ENCODE results near the gene CMTR1.
"Not testable (repeated sequence)": the region's sequence is repeated elsewhere in the genome, so short reads cannot be mapped to it uniquely, and the experiment has no call there.

CMTR1 gene

GRCh38 chr6:37495244-37495934, 62.4 kb downstream of the CMTR1 start:
- DNase-seq: no peak

- DNase-seq: no peak
Measured at GRCh38 chr6:37496951-37497885, 64.2 kb downstream of the CMTR1 start.

- peak; percentile 87 to 93 (median 88) for DNase-seq
Measured at GRCh38 chr6:37499433-37500293, 66.6 kb downstream of the CMTR1 start, which contains the start of gene CCDC167. Gene CCDC167 (minus strand): TSS chr6:37499893. CDS start chr6:37499863, 30 bp downstream.

GRCh38 chr6:37500294-37500608, 67.2 kb downstream of the CMTR1 start:
- no peak for DNase-seq

GRCh38 chr6:37500904-37501303, 67.9 kb downstream of the CMTR1 start:
- DNase-seq: not testable (repeated sequence)

- peak in 1 of 4 experiments; percentile 5 for DNase-seq
Measured at GRCh38 chr6:37501632-37502491, 68.8 kb downstream of the CMTR1 start.

GRCh38 chr6:37502703-37503291, 69.8 kb downstream of the CMTR1 start:
- DNase-seq: peak in 1 of 4 experiments; percentile 28

GRCh38 chr6:37503309-37503965, 70.4 kb downstream of the CMTR1 start:
- DNase-seq: no peak

- no peak for DNase-seq
Measured at GRCh38 chr6:37504024-37504423, 71.0 kb downstream of the CMTR1 start.

- DNase-seq: no peak
Measured at GRCh38 chr6:37506479-37506878, 73.5 kb downstream of the CMTR1 start.

GRCh38 chr6:37507077-37507476, 74.1 kb downstream of the CMTR1 start:
- no peak for DNase-seq

- DNase-seq: no peak
Measured at GRCh38 chr6:37507690-37508421, 74.8 kb downstream of the CMTR1 start.

- DNase-seq: no peak
Measured at GRCh38 chr6:37511201-37511600, 78.2 kb downstream of the CMTR1 start.

GRCh38 chr6:37511910-37512399, 78.9 kb downstream of the CMTR1 start:
- DNase-seq: no peak

- DNase-seq: no peak
Measured at GRCh38 chr6:37512400-37513011, 79.5 kb downstream of the CMTR1 start.

GRCh38 chr6:37513155-37513554, 80.1 kb downstream of the CMTR1 start:
- no peak for DNase-seq

- no peak for DNase-seq
Measured at GRCh38 chr6:37513576-37513975, 80.6 kb downstream of the CMTR1 start.

GRCh38 chr6:37514321-37514771, 81.3 kb downstream of the CMTR1 start:
- DNase-seq: no peak

- no peak for DNase-seq
Measured at GRCh38 chr6:37514837-37515236, 81.8 kb downstream of the CMTR1 start.

- DNase-seq: no peak
Measured at GRCh38 chr6:37515712-37516075, 82.7 kb downstream of the CMTR1 start.
